Measurements from ENCODE around the gene CARS1.

Gene CARS1

GRCh38 chr11:2990617-2991451 is 66.4 kb downstream of the CARS1 start:
- no peak for DNase-seq (ENCODE audit: low read depth)
- peak overlapping the region; percentile 74 for H3K4me3 ChIP-seq (replicated peaks; ENCODE audit: low read depth, low read length)
- TF ChIP-seq, protein P1, sequence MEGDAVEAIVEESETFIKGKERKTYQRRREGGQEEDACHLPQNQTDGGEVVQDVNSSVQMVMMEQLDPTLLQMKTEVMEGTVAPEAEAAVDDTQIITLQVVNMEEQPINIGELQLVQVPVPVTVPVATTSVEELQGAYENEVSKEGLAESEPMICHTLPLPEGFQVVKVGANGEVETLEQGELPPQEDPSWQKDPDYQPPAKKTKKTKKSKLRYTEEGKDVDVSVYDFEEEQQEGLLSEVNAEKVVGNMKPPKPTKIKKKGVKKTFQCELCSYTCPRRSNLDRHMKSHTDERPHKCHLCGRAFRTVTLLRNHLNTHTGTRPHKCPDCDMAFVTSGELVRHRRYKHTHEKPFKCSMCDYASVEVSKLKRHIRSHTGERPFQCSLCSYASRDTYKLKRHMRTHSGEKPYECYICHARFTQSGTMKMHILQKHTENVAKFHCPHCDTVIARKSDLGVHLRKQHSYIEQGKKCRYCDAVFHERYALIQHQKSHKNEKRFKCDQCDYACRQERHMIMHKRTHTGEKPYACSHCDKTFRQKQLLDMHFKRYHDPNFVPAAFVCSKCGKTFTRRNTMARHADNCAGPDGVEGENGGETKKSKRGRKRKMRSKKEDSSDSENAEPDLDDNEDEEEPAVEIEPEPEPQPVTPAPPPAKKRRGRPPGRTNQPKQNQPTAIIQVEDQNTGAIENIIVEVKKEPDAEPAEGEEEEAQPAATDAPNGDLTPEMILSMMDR (IDR thresholded peaks at IDR 0.05; ENCODE audit: low read length, missing control alignments): no peak

GRCh38 chr11:2989551-2989950 is 67.7 kb downstream of the CARS1 start:
- no peak for DNase-seq (ENCODE audit: low read depth)
- peak overlapping the region; percentile 74 for H3K4me3 ChIP-seq (replicated peaks; ENCODE audit: low read depth, low read length)
- TF ChIP-seq, protein P1 (IDR thresholded peaks at IDR 0.05; ENCODE audit: low read length, missing control alignments): no peak

DNA sequence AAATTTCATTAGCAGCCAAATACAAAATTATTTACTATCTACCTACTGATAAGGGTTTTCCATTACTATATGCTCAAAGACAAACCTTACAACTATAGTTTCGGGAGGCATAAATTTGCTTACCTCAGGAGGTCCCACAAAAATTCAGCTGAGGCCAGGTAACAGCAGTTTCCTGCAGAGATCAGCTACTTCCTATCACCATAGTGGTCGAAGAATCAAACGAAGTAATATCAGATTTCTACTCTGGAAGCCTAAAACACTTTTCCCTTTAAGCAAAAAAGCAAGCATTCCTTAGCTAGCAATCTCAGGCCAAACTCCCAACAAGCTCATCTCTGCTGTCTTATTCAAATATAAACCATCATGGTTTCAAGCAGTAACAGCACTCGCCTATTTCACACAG is 68.2 kb downstream of the CARS1 start:
- TF ChIP-seq, protein P1 (IDR thresholded peaks at IDR 0.05; ENCODE audit: low read length, missing control alignments): no peak
- no peak for DNase-seq (ENCODE audit: low read depth)
- H3K4me3 ChIP-seq (replicated peaks; ENCODE audit: low read depth, low read length): peak overlapping the region; percentile 74

DNA sequence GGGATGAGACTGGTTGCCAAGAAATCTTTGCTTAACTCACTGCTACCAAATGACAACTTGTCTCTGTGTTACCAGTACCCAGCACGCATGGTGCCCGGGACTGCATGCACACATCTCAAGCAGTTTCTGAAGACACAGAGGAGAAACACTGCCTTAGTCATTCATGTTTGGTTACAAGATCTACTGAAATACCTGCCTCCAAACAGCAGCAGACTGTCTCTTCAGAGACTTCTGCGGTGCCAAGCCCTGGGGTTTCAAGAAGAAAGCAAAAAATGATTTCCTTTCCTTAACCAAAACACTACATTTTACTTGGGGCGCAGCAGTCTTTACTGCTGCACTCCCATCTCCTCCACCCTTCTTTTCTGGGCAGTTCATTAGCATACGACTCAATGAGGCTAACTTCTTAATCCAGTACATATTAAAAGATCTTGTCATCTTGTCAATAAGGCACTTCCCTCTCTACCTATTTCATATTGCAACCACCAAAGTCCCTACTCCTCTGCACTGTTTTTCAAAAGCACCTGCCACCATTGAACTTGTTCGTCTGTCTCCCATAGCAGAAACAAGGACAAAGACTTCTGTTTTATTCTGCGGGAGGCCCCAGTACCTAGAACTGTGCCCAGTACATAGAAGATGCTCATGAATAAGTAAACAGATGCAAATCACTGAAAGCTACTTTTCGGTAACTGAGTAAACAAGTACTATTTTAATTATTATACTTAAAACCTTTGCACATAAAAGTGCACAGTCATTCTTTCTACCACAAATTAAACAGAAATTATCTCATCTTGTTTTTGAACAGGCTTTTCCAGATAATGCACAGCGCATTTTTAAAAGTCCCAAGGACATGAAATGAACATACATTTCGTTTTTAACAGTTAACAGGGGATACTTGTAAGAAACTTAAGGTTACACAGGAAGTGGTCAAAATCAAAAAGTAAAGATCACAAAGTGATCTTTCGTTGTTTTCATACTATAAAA is 69.1 kb downstream of the CARS1 start:
- TF ChIP-seq, protein P1 (IDR thresholded peaks at IDR 0.05; ENCODE audit: low read length, missing control alignments): no peak
- H3K4me3 ChIP-seq (replicated peaks; ENCODE audit: low read depth, low read length): peak overlapping the region; percentile 74
- DNase-seq (ENCODE audit: low read depth): no peak

GRCh38 chr11:2983908-2984307 is 73.3 kb downstream of the CARS1 start:
- no peak for DNase-seq (ENCODE audit: low read depth)
- TF ChIP-seq, protein P1 (IDR thresholded peaks at IDR 0.05; ENCODE audit: low read length, missing control alignments): no peak
- no peak overlapping the region for H3K4me3 ChIP-seq (replicated peaks; ENCODE audit: low read depth, low read length)

DNA sequence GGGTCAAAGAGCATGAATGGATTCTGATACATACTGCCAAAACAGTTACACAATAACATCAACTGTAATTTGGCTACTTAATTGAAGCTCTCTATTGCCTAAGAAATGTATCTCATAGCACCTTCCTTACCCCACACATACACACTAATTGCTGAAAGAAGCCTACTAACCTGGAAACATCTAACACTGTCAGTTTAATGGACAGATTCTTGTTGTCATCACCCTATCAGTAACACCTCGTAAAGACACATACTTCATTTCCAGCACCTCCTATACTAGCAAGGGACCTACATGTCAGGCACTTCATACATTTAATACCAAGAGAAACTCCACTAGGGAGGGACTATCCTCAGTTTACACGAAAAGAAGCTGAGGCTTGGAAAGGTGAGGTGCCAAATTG is 75.0 kb downstream of the CARS1 start:
- TF ChIP-seq, protein P1 (IDR thresholded peaks at IDR 0.05; ENCODE audit: low read length, missing control alignments): no peak
- DNase-seq (ENCODE audit: low read depth): no peak
- no peak overlapping the region for H3K4me3 ChIP-seq (replicated peaks; ENCODE audit: low read depth, low read length)
